Inflammatory macrophage (primary cell): ENCODE data around the gene PUS10.
"Not testable (repeated sequence)": the region's sequence is repeated elsewhere in the genome, so short reads cannot be mapped to it uniquely, and the experiment has no call there.

Source experiments
- DNase-seq, 2 donors: peaks; one replicate each; pipeline ENCODE4 v3.0.0-alpha.2; 2020 to 2022

Gene PUS10

DNA sequence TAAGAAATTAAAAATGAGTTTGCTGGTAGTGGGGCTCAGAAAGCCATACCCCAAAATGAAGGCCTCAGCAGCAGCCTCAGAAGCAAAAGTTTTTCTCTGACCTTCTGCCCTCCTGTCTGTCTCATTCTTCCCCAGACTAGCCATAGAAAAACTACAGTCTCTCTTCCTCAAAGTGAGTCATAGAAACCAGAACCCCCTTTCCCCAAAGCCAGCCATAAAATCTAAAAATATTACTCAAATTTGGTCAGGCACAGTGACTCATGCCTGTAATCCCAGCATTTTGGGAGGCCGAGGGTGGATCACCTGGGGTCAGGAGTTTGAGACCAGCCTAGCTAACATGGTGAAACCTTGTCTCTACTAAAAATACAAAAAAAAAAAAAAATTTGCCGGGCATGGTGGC, 5.8 kb downstream of the PUS10 start:
- peak; percentile 81 to 82 for DNase-seq

DNA sequence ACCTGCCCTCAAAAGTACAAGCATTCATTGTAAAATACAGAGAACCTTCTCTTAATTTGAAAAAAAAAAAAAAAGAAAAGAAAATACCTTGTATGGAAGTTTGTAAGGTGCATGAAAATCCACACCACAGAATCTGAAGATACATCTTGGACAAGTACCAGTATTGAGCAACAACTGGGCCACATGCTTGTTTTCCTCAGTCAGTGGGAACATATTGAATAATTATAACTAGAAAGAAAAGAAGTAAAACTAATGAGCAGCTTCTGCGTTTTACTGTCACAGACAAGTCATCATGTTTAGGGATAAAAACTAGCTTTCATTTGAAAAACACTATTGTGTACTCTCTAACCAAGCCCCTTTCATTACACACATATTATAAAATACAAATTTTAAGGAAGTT, 6.4 kb downstream of the PUS10 start:
- peak in 1 of 2 donors; percentile 49 for DNase-seq

GRCh38 chr2:61009355-61009754, 8.7 kb downstream of the PUS10 start:
- DNase-seq: no peak

DNA sequence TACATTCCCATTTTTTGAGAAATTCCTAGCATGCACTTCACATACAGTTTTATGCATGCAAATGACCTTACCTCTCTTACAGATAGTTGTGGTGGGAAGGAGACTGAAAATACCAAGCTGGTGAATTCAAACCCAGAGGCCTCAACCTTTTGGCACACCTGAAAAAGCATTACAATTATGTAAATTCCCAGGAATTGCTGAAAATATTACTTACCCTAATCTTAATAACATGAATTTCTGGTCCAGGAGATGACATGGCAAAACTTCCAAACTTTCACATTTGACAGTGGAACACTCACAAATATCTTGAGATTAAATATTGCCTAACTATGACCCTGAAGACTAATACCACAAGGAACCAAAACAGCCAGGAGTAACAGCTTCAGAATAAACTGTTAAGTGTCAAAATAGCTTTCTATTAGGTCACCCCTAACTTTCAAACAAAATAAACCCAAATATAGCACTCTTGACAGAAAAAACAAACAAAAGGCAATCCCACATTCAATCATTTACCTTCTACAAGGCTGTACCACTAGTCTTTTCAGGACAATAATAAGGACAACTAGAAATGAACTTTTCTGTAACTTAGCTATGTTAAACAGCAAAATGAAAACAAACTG, 11.5 kb downstream of the PUS10 start:
- no peak for DNase-seq

- no peak for DNase-seq
Observed at GRCh38 chr2:61005736-61006135, 12.3 kb downstream of the PUS10 start.

GRCh38 chr2:60998628-60999545, 19.2 kb downstream of the PUS10 start:
- DNase-seq: peak; percentile 35 to 71

DNA sequence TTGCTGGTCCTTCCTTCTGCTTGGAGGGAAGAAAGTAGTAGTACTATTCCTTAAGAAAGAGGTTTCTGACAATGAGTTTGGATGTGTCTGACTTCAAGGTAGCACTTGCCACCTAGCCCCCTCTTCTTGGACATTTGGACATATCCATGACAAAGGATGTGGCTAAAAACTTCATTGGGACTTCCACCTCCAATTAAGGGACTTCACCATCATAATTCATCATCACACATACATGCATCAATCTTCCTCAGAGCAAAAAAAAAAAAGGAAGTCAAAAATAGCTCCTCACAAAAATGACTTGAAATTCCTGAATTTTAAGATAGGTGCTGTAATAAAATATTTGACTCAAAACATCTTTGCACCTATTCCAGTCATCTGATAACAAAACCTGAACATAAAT, 23.9 kb downstream of the PUS10 start:
- no peak for DNase-seq

GRCh38 chr2:60992985-60993392, 25.1 kb downstream of the PUS10 start:
- DNase-seq: peak; percentile 90 to 92

DNA sequence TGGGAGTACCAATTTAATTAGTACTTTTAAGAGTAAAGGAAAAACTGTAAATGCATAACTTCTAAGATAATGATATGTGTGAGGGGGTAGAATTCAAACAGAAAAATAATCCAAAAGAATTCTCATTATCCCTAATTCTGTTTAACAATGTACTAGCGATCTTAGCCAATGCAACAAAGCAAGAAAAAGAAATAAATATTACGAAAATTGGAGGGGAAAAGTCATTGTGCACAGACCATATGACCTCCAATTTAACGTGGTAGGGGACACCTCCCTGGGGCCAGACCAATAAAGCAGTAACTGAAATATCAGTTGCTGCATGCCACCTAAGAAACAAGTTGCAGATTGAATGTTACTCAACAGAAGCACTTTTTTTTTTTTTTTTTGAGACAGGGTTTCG, 26.4 kb downstream of the PUS10 start:
- no peak for DNase-seq

DNA sequence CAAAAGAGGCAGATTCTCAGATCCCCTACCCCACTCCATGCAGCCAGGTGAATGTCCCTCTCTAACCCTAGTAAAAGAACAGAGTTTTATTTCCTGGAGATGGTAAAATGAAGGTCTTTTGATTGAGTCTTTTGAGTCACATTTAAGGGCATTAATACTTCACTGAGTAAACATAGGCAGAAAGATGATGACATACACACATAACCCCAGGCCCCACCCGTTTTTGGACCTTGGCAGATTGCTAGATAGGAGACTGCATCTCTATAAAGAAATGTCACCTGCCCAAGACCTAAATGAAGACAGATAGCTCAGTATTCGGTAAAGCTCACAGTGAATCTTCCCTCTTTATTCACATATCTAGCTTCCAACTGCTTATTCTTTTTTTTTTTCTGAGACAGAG, 28.8 kb downstream of the PUS10 start:
- DNase-seq: no peak

GRCh38 chr2:60987656-60988055, 30.4 kb downstream of the PUS10 start:
- not testable (repeated sequence) for DNase-seq

- DNase-seq: no peak
Observed at GRCh38 chr2:60987041-60987440, 31.0 kb downstream of the PUS10 start.

- DNase-seq: peak in 1 of 2 donors; percentile 72
Observed at GRCh38 chr2:60984720-60985119, 33.3 kb downstream of the PUS10 start.

GRCh38 chr2:60982066-60982465, 36.0 kb downstream of the PUS10 start:
- not testable (repeated sequence) for DNase-seq

DNA sequence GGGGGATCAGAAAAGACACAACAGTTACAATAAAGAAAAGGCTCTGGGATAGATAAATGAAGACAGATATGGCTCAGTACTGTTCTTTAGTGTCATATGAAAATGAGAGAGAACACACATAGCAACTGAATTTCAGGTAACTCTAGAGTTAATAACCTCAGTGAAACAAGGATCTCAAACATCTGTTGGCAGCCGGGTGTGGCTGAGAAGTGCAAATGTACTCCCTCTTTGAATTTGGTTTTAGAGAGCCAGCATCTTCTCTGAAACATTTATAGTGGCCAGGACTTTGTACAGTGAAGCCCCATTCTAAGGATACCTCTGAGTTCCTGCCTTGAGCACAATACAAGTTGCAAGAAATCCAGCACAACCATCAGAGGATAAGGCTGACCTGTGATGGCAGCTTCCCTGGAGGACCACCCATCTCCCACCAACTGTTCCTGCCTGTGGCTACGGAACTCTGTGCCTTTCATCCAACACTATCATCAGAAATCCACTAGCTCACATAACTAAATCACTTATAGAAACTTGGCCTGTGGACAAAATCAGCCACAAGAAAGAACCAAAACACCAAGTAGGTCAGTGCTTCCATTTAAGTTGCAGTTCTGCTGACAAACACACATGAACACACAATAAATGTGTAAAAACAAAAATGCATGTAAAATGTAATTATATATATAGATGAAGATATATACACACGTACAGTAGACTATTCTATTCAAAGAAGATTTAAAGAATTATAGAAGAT, 37.8 kb downstream of the PUS10 start:
- DNase-seq: no peak

GRCh38 chr2:60979231-60979630, 38.8 kb downstream of the PUS10 start:
- no peak for DNase-seq

- DNase-seq: no peak
Observed at GRCh38 chr2:60977562-60977895, 40.5 kb downstream of the PUS10 start.

DNA sequence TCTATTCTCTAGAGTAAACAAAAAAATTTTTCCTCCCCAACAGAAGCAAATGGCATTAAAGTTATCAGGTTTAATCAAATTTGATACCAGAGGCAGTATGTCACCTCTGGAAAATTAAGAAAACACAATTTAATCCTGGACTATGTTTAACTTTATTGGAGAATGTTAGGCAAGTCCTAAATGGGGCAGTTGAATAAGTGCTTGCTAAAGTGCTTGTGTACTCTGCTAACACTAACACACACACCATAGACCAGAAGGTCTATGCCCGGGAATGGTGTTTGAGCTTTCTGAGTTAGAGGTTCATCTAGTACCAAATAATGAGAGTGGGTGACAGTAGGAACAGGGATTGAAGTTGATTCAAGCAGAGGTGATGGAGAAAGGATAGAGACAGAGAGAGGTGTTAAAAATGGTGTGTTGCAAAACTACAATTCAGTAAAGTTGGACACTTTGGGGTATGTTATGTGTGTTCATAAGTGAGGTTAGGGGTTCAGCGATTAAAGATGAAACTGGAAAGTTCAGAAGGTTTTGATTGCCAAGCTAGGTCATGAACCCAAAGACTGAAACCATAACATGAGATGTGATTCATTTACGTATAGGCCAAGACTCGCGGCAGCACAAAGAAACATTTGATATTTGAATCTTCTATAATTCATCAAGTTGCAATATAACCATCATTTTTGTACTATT, 41.0 kb downstream of the PUS10 start:
- DNase-seq: no peak

GRCh38 chr2:60976256-60976850, 41.7 kb downstream of the PUS10 start:
- no peak for DNase-seq

DNA sequence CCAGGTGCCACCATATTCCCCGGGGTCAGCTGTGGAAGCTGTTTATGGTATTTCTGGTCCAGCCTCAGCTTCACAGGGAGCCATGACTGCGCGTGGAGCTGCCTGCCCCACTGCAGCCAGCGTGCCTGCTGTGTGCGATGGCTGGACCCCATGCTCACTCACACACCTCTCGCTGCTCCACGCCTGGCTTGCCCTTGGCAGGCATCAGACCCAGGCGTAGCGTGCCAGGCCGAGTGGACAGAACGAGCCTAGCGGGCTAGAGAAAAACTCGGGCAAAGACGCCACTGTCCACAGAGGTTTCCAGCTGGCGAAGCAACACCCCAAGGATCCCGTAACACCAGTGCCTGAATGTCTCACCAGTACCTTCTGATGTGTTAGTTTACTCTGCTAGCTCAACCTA, 43.4 kb downstream of the PUS10 start:
- no peak for DNase-seq

- DNase-seq: no peak
Observed at GRCh38 chr2:60973705-60974104, 44.4 kb downstream of the PUS10 start.

- no peak for DNase-seq
Observed at GRCh38 chr2:60972889-60973656, 45.0 kb downstream of the PUS10 start.
